HCT116 (cell line): ENCODE measurements around the gene ESPNL. TPM values are rescaled to one million over a fixed set of nuclear protein-coding genes. Genes with fewer than 3 reads are reported as not detected.

ENCODE experiments used
- ATAC-seq: fragments of 200-7000 bp; cut with Tn5 transposase; 2 replicates; pipeline ENCODE4 v1.9.1; 2020; ENCODE audit warnings: mild to moderate bottlenecking, moderate library complexity
- BruUV-seq: library from RNA; stranded (reverse); fragments of 400-500 nt; replicated peaks from 2 replicates; lab custom pipeline; 2021; lab: Mats Ljungman, UMichigan
- CTCF ChIA-PET: fragments of 300-600 bp; sonication (Branson Sonifier 250); formaldehyde crosslinking; loops from one replicate; lab custom pipeline; 2021; ENCODE audit warnings: antibody characterized with exemption; lab: Charles Lee
- POLR2A ChIA-PET: fragments of 300-600, 350-600 bp; sonication (Branson Sonifier 250); formaldehyde crosslinking; loops from one replicate; lab custom pipeline; 2021; ENCODE audit warnings: antibody characterized with exemption; lab: Charles Lee
- RAD21 ChIA-PET, 2 experiments: fragments of 300-600 bp; sonication (Branson Sonifier 250); formaldehyde crosslinking; loops; one replicate each; lab custom pipeline; 2023; ENCODE audit warnings: low total read pairs in 2 of 2; ENCODE audit not compliant: uncharacterized antibody in 2 of 2, unreplicated experiment in 2 of 2, low non-redundant PET in 1 of 2; lab: Charles Lee
- DNase-seq: peaks from one replicate; pipeline ENCODE4 v3.0.0-alpha.2; 2010; ENCODE audit warnings: low read depth, low spot score
- H2AFZ ChIP-seq: fragments of 200-600 bp; shearing (Covaris generic), sonication (generic); 2 replicates; pipeline ENCODE4 v1.6.1; 2017; ENCODE audit warnings: low read depth, mixed run types, mixed read lengths, antibody characterized with exemption, low read length; ENCODE audit not compliant: poor library complexity, severe bottlenecking
- H3K27ac ChIP-seq: 2 replicates; pipeline ENCODE4 v1.5.1; 2012; ENCODE audit warnings: low read depth, low read length
- H3K27me3 ChIP-seq: fragments of 200-600 bp; sonication (generic); 2 replicates; pipeline ENCODE4 v1.6.1; 2016; ENCODE audit warnings: mixed run types, low read length, mixed read lengths; ENCODE audit not compliant: insufficient read depth
- H3K36me3 ChIP-seq, 2 experiments: fragments of 200-500 bp in 1 of 2; fragments of 200-600 bp in 1 of 2; sonication (Bioruptor generic) in 1 of 2; sonication (generic) in 1 of 2; 2 replicates each; pipeline versions ENCODE4 v1.5.1 to v1.6.1; 2014 to 2016; ENCODE audit warnings: low read length in 2 of 2, inconsistent platforms in 1 of 2, mixed read lengths in 1 of 2, mixed run types in 1 of 2; ENCODE audit not compliant: insufficient read depth in 2 of 2, control insufficient read depth in 1 of 2
- H3K4me1 ChIP-seq, 2 experiments: fragments of 200-600 bp in 1 of 2; sonication (generic) in 1 of 2; 2 replicates each; pipeline versions ENCODE4 v1.5.1 to v1.6.1; 2012 to 2017; ENCODE audit warnings: low read length in 2 of 2, inconsistent platforms in 1 of 2, mild to moderate bottlenecking in 1 of 2, mixed read lengths in 1 of 2, mixed run types in 1 of 2, moderate library complexity in 1 of 2; ENCODE audit not compliant: insufficient read depth in 2 of 2, control insufficient read depth in 1 of 2
- H3K4me2 ChIP-seq: fragments of 200-600 bp; sonication (generic); 2 replicates; pipeline ENCODE4 v1.6.1; 2017; ENCODE audit warnings: mixed run types, low read length, mixed read lengths
- H3K4me3 ChIP-seq, 2 experiments: fragments of 200-600 bp in 1 of 2; sonication (generic) in 1 of 2; replicated peaks in 1 of 2; 2 replicates each; pipeline ENCODE4 v1.5.1; 2011 to 2016; ENCODE audit warnings: low read length in 2 of 2, control low read depth in 1 of 2, low read depth in 1 of 2, mild to moderate bottlenecking in 1 of 2, mixed read lengths in 1 of 2, mixed run types in 1 of 2
- H3K79me2 ChIP-seq: fragments of 200-600 bp; sonication (generic); 2 replicates; pipeline ENCODE4 v1.6.1; 2017; ENCODE audit warnings: mild to moderate bottlenecking, mixed run types, low read length, moderate library complexity, mixed read lengths; ENCODE audit not compliant: insufficient read depth
- H3K9ac ChIP-seq: fragments of 200-600 bp; sonication (generic); 2 replicates; pipeline ENCODE4 v1.6.1; 2016; ENCODE audit warnings: low read length, mixed read lengths
- H3K9me2 ChIP-seq: fragments of 200-600 bp; sonication (generic), shearing (Covaris generic); 2 replicates; pipeline ENCODE4 v1.6.1; 2017; ENCODE audit warnings: mixed run types, mild to moderate bottlenecking, moderate library complexity; ENCODE audit not compliant: insufficient read depth
- H3K9me3 ChIP-seq, 2 experiments: fragments of 200-500 bp in 1 of 2; fragments of 200-600 bp in 1 of 2; sonication (Bioruptor generic) in 1 of 2; sonication (generic) in 1 of 2; 2 replicates each; pipeline ENCODE4 v1.6.1; 2014 to 2017; ENCODE audit warnings: low read length in 2 of 2, mixed read lengths in 2 of 2, inconsistent platforms in 1 of 2, low read depth in 1 of 2, mild to moderate bottlenecking in 1 of 2, mixed run types in 1 of 2, moderate library complexity in 1 of 2; ENCODE audit not compliant: control insufficient read depth in 1 of 2, insufficient read depth in 1 of 2
- H4K20me1 ChIP-seq: fragments of 200-600 bp; sonication (generic), shearing (Covaris generic); 2 replicates; pipeline ENCODE4 v1.6.1; 2017; ENCODE audit warnings: mixed run types, mild to moderate bottlenecking, moderate library complexity; ENCODE audit not compliant: insufficient read depth
- ATF3 ChIP-seq: IDR thresholded peaks from 2 replicates; pipeline ENCODE4 v1.6.1; 2012
- CBX3 ChIP-seq: IDR thresholded peaks from 2 replicates; pipeline ENCODE4 v1.6.1; 2012; ENCODE audit warnings: low read depth
- EGR1 ChIP-seq: IDR thresholded peaks from 2 replicates; pipeline ENCODE4 v1.6.1; 2012; ENCODE audit warnings: low read depth
- ELF1 ChIP-seq: IDR thresholded peaks from 2 replicates; pipeline ENCODE4 v1.6.1; 2012; ENCODE audit warnings: low read depth, borderline replicate concordance
- EZH2 ChIP-seq: fragments of 200-600 bp; sonication (generic); IDR thresholded peaks from 2 replicates; pipeline ENCODE4 v1.6.1; 2017; ENCODE audit warnings: antibody characterized with exemption, mixed run types
- FOSL1 ChIP-seq: IDR thresholded peaks from 2 replicates; pipeline ENCODE4 v1.6.1; 2012; ENCODE audit warnings: low read depth
- JUND ChIP-seq: IDR thresholded peaks from 2 replicates; pipeline ENCODE4 v1.6.1; 2012
- SIN3A ChIP-seq: IDR thresholded peaks from 2 replicates; pipeline ENCODE4 v1.6.1; 2012; ENCODE audit warnings: low read depth
- SP1 ChIP-seq: IDR thresholded peaks from 2 replicates; pipeline ENCODE4 v1.6.1; 2012; ENCODE audit warnings: low read depth
- TCF7L2 ChIP-seq: IDR thresholded peaks from 2 replicates; pipeline ENCODE4 v1.7.0; 2011; ENCODE audit warnings: borderline replicate concordance, inconsistent platforms; ENCODE audit not compliant: insufficient read depth, insufficient read length; ENCODE audit errors: extremely low read depth
- YY1 ChIP-seq: IDR thresholded peaks from 2 replicates; pipeline ENCODE4 v1.6.1; 2011; ENCODE audit warnings: low read length, low read depth, moderate library complexity, mild to moderate bottlenecking; ENCODE audit not compliant: insufficient replicate concordance; ENCODE audit errors: extremely low read depth
- ZFX ChIP-seq: fragments of 450-650 bp; IDR thresholded peaks from 2 replicates; pipeline ENCODE4 v1.6.1; 2017
- ZNF274 ChIP-seq: fragments of 200-500 bp; sonication (Bioruptor generic); IDR thresholded peaks from 2 replicates; pipeline ENCODE4 v1.6.1; 2014; ENCODE audit warnings: mild to moderate bottlenecking, low read depth, low read length, inconsistent platforms
- intact Hi-C: fragments of 100-400 bp; cut with micrococcal nuclease; formaldehyde crosslinking; loops from 2 replicates; pipeline ENCODE4 v1.10.0; 2022
- total RNA-seq: library from RNA; stranded (reverse); gene quantifications from one replicate; pipeline ENCODE4 v1.2.1, GENCODE V29; 2021; ENCODE audit not compliant: unreplicated experiment
- TF ChIP-seq, protein P1 (sequence below): IDR thresholded peaks from 2 replicates; pipeline ENCODE4 v1.6.1; 2012; ENCODE audit warnings: low read depth

The ESPNL gene
- total RNA-seq, 1 experiment from 2014 or later: 0.22 TPM

DNA sequence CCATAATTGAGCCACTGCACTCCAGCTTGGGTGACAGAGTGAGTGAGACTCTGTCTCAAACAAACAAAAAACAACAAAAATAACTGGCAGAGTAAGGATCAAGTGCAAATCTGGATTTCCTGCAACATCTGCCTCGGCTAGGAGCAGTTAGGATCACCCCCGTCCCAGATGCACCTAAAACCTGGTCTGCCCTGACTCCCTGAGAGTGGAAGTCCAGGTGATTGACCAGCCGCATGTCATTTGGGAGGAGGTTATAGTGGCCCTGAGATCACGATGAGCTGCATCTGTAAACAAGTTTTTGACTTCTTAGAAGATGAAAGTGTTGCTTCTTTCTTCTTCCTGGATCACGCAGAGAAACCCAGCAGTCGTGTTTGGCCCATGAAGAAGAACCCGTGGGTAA, 5.0 kb upstream of the ESPNL start (continued):
- TF ChIP-seq, protein P1, sequence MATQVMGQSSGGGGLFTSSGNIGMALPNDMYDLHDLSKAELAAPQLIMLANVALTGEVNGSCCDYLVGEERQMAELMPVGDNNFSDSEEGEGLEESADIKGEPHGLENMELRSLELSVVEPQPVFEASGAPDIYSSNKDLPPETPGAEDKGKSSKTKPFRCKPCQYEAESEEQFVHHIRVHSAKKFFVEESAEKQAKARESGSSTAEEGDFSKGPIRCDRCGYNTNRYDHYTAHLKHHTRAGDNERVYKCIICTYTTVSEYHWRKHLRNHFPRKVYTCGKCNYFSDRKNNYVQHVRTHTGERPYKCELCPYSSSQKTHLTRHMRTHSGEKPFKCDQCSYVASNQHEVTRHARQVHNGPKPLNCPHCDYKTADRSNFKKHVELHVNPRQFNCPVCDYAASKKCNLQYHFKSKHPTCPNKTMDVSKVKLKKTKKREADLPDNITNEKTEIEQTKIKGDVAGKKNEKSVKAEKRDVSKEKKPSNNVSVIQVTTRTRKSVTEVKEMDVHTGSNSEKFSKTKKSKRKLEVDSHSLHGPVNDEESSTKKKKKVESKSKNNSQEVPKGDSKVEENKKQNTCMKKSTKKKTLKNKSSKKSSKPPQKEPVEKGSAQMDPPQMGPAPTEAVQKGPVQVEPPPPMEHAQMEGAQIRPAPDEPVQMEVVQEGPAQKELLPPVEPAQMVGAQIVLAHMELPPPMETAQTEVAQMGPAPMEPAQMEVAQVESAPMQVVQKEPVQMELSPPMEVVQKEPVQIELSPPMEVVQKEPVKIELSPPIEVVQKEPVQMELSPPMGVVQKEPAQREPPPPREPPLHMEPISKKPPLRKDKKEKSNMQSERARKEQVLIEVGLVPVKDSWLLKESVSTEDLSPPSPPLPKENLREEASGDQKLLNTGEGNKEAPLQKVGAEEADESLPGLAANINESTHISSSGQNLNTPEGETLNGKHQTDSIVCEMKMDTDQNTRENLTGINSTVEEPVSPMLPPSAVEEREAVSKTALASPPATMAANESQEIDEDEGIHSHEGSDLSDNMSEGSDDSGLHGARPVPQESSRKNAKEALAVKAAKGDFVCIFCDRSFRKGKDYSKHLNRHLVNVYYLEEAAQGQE: no peak
- no peak for TF ChIP-seq ZNF274
- no peak for TF ChIP-seq FOSL1
- no peak for TF ChIP-seq SP1
- no peak for TF ChIP-seq EGR1
- no peak for TF ChIP-seq ATF3
- no peak for TF ChIP-seq JUND

- intact Hi-C loops: no loop called here
- TF ChIP-seq JUND (no peak), ELF1 (no peak), EGR1 (no peak), YY1 (no peak), ZFX (no peak), TCF7L2 (no peak), SIN3A (no peak), EZH2 (no peak), CBX3 (no peak), ZNF274 (no peak)
- H3K36me3 ChIP-seq: no peaks in the 10 kb centered on the region
- RAD21 ChIA-PET: no interaction called here
- DNase-seq (no peak), ATAC-seq (no peak)
- H3K4me2 ChIP-seq: no peak overlapping the region
- H3K4me1 ChIP-seq: peaks cover 6 to 15% of the 10 kb centered on the region in 2 experiments; a peak in 3 of 4 replicates
- H4K20me1 ChIP-seq: no peaks in the 10 kb centered on the region
- no peaks in the 10 kb centered on the region for H3K9me3 ChIP-seq
- no peaks in the 10 kb centered on the region for H3K27me3 ChIP-seq
- POLR2A ChIA-PET: no interaction called here
- no peak overlapping the region for H3K27ac ChIP-seq
- BruUV-seq: no TSS peak
- no peak overlapping the region for H2AFZ ChIP-seq
- H3K9ac ChIP-seq: no peak overlapping the region
- no peak overlapping the region for H3K4me3 ChIP-seq
- CTCF ChIA-PET: no interaction called here
- H3K9me2 ChIP-seq: no peaks in the 10 kb centered on the region
- H3K79me2 ChIP-seq: no peaks in the 10 kb centered on the region
Measured at GRCh38 chr2:238096311-238097011, 3.7 kb upstream of the ESPNL start.
